Measurements from ENCODE around the gene VPS8. TPM values are rescaled to one million over a fixed set of nuclear protein-coding genes. Genes with fewer than 3 reads are reported as not detected.

VPS8 gene
- total and polyA plus RNA-seq, 9 donors: 44.0 to 126 (median 60.6) TPM

GRCh38 chr3:185081521-185081920, 269.6 kb downstream of the VPS8 start:
- DNase-seq: no peak
- WGBS (ENCODE audit: insufficient coverage): no CpG with 5 or more reads among the region's 1 CpG
- Histone ChIP-seq H3K4me1 (ENCODE audit: control insufficient read depth, insufficient read depth, low read length) (no peaks in the 10 kb centered on the region), H3K9me3 (replicated peaks; ENCODE audit: control insufficient read depth, low read depth, low read length) (no peaks in the 10 kb centered on the region), H3K27me3 (ENCODE audit: control insufficient read depth, insufficient read depth, low read length) (no peaks in the 10 kb centered on the region), H3K27ac (ENCODE audit: low read length) (no peak overlapping the region), H3K4me3 (ENCODE audit: low read length) (no peak overlapping the region), H3K36me3 (ENCODE audit: control insufficient read depth, insufficient read depth, low read length) (peaks cover 2% of the 10 kb centered on the region)

- no peaks in the 10 kb centered on the region for H3K9me3 ChIP-seq (replicated peaks; ENCODE audit: control insufficient read depth, low read depth, low read length)
- H3K36me3 ChIP-seq (ENCODE audit: control insufficient read depth, insufficient read depth, low read length): peaks cover 2% of the 10 kb centered on the region
- H3K27me3 ChIP-seq (ENCODE audit: control insufficient read depth, insufficient read depth, low read length): no peaks in the 10 kb centered on the region
- H3K27ac ChIP-seq (ENCODE audit: low read length): no peak overlapping the region
- 70% methylated on average over 3 of the region's 3 CpGs for WGBS (ENCODE audit: insufficient coverage)
- no peaks in the 10 kb centered on the region for H3K4me1 ChIP-seq (ENCODE audit: control insufficient read depth, insufficient read depth, low read length)
- no peak overlapping the region for H3K4me3 ChIP-seq (ENCODE audit: low read length)
- DNase-seq: no peak
Observed at GRCh38 chr3:185082149-185082548, 270.2 kb downstream of the VPS8 start.

DNA sequence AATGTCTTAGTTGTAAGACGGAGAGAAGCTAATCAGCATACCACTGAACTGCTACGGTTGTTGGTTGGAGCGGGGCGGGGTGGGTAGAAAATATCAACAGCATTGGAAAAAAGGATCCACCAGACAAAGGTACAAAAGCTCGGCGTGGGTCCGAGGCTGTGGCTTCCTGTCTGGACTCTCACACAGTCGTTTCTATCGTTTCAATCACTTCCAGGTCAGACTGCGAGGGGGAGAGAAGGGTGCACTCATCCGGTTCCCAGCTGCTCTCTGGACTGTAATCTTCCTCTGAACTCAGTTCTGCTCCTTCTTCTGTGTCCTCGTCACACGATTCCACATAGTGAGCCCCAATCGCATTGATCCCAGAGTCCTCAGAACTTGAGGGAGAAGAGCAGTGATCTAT, 270.9 kb downstream of the VPS8 start:
- Histone ChIP-seq H3K27me3 (ENCODE audit: control insufficient read depth, insufficient read depth, low read length) (no peaks in the 10 kb centered on the region), H3K36me3 (ENCODE audit: control insufficient read depth, insufficient read depth, low read length) (peaks cover 2% of the 10 kb centered on the region), H3K4me1 (ENCODE audit: control insufficient read depth, insufficient read depth, low read length) (no peaks in the 10 kb centered on the region), H3K4me3 (ENCODE audit: low read length) (no peak overlapping the region), H3K27ac (ENCODE audit: low read length) (no peak overlapping the region), H3K9me3 (replicated peaks; ENCODE audit: control insufficient read depth, low read depth, low read length) (no peaks in the 10 kb centered on the region)
- DNase-seq: no peak
- WGBS (ENCODE audit: insufficient coverage): 82% methylated on average over 10 of the region's 14 CpGs

DNA sequence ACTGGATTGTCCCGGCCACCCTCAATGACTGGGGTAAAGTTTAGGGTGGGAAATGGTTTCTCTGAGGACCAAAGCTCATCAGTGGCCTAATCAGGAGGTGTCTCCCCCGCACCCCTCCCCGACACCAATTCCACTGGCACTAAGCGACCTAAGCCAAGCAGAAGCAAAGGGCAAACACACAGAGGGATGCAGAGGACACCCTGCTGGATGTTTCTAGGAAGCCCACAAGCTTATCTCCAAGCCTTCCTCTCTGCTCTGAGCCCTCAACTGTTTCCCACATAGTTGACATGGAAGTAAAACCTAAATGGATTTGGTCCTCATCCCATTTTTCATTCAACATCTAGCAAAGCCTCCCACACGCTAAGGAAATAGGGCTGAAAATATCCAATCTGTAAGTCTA, 272.4 kb downstream of the VPS8 start:
- whole genome bisulfite sequencing (ENCODE audit: insufficient coverage): no CpG with 5 or more reads among the region's 5 CpGs
- Histone ChIP-seq H3K4me1 (ENCODE audit: control insufficient read depth, insufficient read depth, low read length) (no peaks in the 10 kb centered on the region), H3K27ac (ENCODE audit: low read length) (no peak overlapping the region)

DNA sequence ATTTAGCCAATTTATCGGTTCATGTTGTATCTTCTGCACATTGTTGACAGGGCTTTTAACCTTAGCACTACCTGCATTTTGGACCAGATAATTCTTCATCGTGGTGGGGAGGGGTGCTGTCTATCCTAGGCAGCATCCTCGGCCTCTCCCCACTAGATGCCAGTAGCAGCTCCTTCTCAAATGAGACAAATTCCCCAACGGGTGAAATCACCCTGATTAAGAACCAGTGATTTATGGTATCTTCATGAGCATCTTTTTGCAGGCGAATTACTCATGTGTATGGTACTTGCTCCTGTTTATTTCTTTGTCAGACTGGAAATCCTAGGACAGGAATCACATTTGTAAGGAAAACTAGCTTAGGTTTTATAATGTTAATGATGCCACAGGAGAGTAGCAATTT, 272.9 kb downstream of the VPS8 start:
- H3K4me3 ChIP-seq (ENCODE audit: low read length): no peak overlapping the region
- 69% methylated on average over 2 of the region's 5 CpGs for WGBS (ENCODE audit: insufficient coverage)
- DNase-seq: no peak
- peaks cover 2% of the 10 kb centered on the region for H3K36me3 ChIP-seq (ENCODE audit: control insufficient read depth, insufficient read depth, low read length)
- H3K27ac ChIP-seq (ENCODE audit: low read length): no peak overlapping the region
- no peaks in the 10 kb centered on the region for H3K27me3 ChIP-seq (ENCODE audit: control insufficient read depth, insufficient read depth, low read length)
- H3K9me3 ChIP-seq (replicated peaks; ENCODE audit: control insufficient read depth, low read depth, low read length): no peaks in the 10 kb centered on the region
- no peaks in the 10 kb centered on the region for H3K4me1 ChIP-seq (ENCODE audit: control insufficient read depth, insufficient read depth, low read length)

More for the DNA sequence above, 272.4 kb downstream of the VPS8 start:
- H3K9me3 ChIP-seq (replicated peaks; ENCODE audit: control insufficient read depth, low read depth, low read length): no peaks in the 10 kb centered on the region
- no peak overlapping the region for H3K4me3 ChIP-seq (ENCODE audit: low read length)
- no peak for DNase-seq
- no peaks in the 10 kb centered on the region for H3K27me3 ChIP-seq (ENCODE audit: control insufficient read depth, insufficient read depth, low read length)
- peaks cover 2% of the 10 kb centered on the region for H3K36me3 ChIP-seq (ENCODE audit: control insufficient read depth, insufficient read depth, low read length)

DNA sequence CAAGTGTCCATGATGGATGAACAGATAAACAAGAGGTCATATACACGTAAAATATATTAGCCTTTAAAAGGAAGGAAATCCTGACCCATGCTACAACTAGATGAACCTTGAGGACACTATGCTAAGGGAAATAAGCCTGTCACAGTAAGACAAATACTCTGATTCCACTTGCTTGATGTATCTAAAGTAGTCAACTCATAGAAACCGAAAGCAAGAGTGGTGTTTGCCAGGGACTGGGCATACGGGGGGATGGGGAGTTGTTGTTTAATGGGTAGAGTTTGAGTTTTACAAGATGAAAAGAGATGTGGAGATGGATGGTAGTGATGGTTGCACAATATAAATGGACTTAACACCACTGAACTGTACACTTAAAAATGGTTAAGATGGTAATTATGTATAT, 275.5 kb downstream of the VPS8 start:
- no peaks in the 10 kb centered on the region for H3K9me3 ChIP-seq (replicated peaks; ENCODE audit: control insufficient read depth, low read depth, low read length)
- no peak for DNase-seq
- 95% methylated on average over 3 of the region's 3 CpGs for WGBS (ENCODE audit: insufficient coverage)
- H3K27me3 ChIP-seq (ENCODE audit: control insufficient read depth, insufficient read depth, low read length): no peaks in the 10 kb centered on the region
- H3K27ac ChIP-seq (ENCODE audit: low read length): no peak overlapping the region
- H3K4me1 ChIP-seq (ENCODE audit: control insufficient read depth, insufficient read depth, low read length): no peaks in the 10 kb centered on the region
- no peak overlapping the region for H3K4me3 ChIP-seq (ENCODE audit: low read length)
- H3K36me3 ChIP-seq (ENCODE audit: control insufficient read depth, insufficient read depth, low read length): peaks cover 2% of the 10 kb centered on the region

DNA sequence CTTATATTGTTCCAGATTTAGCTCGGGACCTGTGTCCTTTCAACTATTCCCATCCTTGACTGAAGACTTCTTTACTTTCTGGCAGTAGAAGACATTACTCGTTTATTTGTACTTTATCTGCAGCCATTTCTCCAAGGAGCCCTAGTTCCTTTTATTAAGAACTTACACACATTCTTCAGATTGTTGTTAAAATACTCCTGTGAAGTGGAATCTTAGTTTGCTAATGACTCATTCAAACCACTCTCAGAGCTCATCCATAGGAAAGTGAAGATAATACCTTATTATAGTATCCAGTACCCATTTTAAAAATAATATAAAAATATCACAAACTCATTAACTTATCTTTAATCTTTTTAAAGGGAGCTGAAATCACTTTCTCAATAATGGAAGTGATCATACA, 277.4 kb downstream of the VPS8 start:
- DNase-seq: no peak
- no CpG with 5 or more reads among the region's 2 CpGs for WGBS (ENCODE audit: insufficient coverage)
- Histone ChIP-seq H3K27ac (ENCODE audit: low read length) (no peak overlapping the region), H3K27me3 (ENCODE audit: control insufficient read depth, insufficient read depth, low read length) (no peaks in the 10 kb centered on the region), H3K4me1 (ENCODE audit: control insufficient read depth, insufficient read depth, low read length) (no peaks in the 10 kb centered on the region), H3K9me3 (replicated peaks; ENCODE audit: control insufficient read depth, low read depth, low read length) (no peaks in the 10 kb centered on the region), H3K36me3 (ENCODE audit: control insufficient read depth, insufficient read depth, low read length) (no peaks in the 10 kb centered on the region), H3K4me3 (ENCODE audit: low read length) (no peak overlapping the region)

- H3K27me3 ChIP-seq (ENCODE audit: control insufficient read depth, insufficient read depth, low read length): no peaks in the 10 kb centered on the region
Observed at GRCh38 chr3:185089751-185090150, 277.8 kb downstream of the VPS8 start.

GRCh38 chr3:185090811-185091210, 278.8 kb downstream of the VPS8 start:
- Histone ChIP-seq H3K4me3 (ENCODE audit: low read length) (no peak overlapping the region), H3K9me3 (replicated peaks; ENCODE audit: control insufficient read depth, low read depth, low read length) (no peaks in the 10 kb centered on the region), H3K27me3 (ENCODE audit: control insufficient read depth, insufficient read depth, low read length) (no peaks in the 10 kb centered on the region), H3K4me1 (ENCODE audit: control insufficient read depth, insufficient read depth, low read length) (no peaks in the 10 kb centered on the region), H3K36me3 (ENCODE audit: control insufficient read depth, insufficient read depth, low read length) (no peaks in the 10 kb centered on the region), H3K27ac (ENCODE audit: low read length) (no peak overlapping the region)
- 92% methylated on average over 1 of the region's 4 CpGs for whole genome bisulfite sequencing (ENCODE audit: insufficient coverage)
- DNase-seq: no peak

More at GRCh38 chr3:185089751-185090150, 277.8 kb downstream of the VPS8 start:
- H3K27ac ChIP-seq (ENCODE audit: low read length): no peak overlapping the region
- H3K4me3 ChIP-seq (ENCODE audit: low read length): no peak overlapping the region
- no peak for DNase-seq
- no peaks in the 10 kb centered on the region for H3K4me1 ChIP-seq (ENCODE audit: control insufficient read depth, insufficient read depth, low read length)
- no peaks in the 10 kb centered on the region for H3K36me3 ChIP-seq (ENCODE audit: control insufficient read depth, insufficient read depth, low read length)
- H3K9me3 ChIP-seq (replicated peaks; ENCODE audit: control insufficient read depth, low read depth, low read length): no peaks in the 10 kb centered on the region

DNA sequence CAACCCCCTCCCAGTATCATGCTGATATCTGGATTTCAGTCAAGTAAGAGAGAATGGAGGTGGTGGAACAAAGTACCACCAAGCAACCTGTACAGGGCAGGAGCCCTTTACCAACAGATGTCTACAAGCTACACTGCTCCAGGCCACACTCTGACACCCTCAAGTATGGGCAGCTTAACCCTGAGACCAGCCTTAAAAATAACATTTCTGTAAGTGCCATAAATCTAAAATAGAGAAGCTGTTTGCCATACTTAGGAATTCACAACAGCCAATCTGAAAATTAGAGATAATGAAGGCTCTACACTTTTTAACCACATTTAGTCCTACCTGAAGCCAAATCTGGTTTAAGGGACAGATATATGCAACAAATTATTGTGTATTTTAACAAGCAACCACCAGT, 281.1 kb downstream of the VPS8 start:
- H3K36me3 ChIP-seq (ENCODE audit: control insufficient read depth, insufficient read depth, low read length): no peaks in the 10 kb centered on the region

GRCh38 chr3:185094697-185095096, 282.7 kb downstream of the VPS8 start:
- WGBS (ENCODE audit: insufficient coverage): 32% methylated on average over 3 of the region's 4 CpGs
- no peak overlapping the region for H3K4me3 ChIP-seq (ENCODE audit: low read length)
- H3K4me1 ChIP-seq (ENCODE audit: control insufficient read depth, insufficient read depth, low read length): no peaks in the 10 kb centered on the region
- H3K27ac ChIP-seq (ENCODE audit: low read length): no peak overlapping the region
- DNase-seq: peak; percentile 50
- H3K36me3 ChIP-seq (ENCODE audit: control insufficient read depth, insufficient read depth, low read length): no peaks in the 10 kb centered on the region
- H3K27me3 ChIP-seq (ENCODE audit: control insufficient read depth, insufficient read depth, low read length): no peaks in the 10 kb centered on the region
- no peaks in the 10 kb centered on the region for H3K9me3 ChIP-seq (replicated peaks; ENCODE audit: control insufficient read depth, low read depth, low read length)

More for the DNA sequence above, 281.1 kb downstream of the VPS8 start:
- H3K27me3 ChIP-seq (ENCODE audit: control insufficient read depth, insufficient read depth, low read length): no peaks in the 10 kb centered on the region
- no peaks in the 10 kb centered on the region for H3K9me3 ChIP-seq (replicated peaks; ENCODE audit: control insufficient read depth, low read depth, low read length)
- no peaks in the 10 kb centered on the region for H3K4me1 ChIP-seq (ENCODE audit: control insufficient read depth, insufficient read depth, low read length)
- no peak overlapping the region for H3K27ac ChIP-seq (ENCODE audit: low read length)
- DNase-seq: no peak
- no peak overlapping the region for H3K4me3 ChIP-seq (ENCODE audit: low read length)
